Measurements from ENCODE around the gene DNAJA1. TPM values are rescaled to one million over a fixed set of nuclear protein-coding genes. Genes with fewer than 3 reads are reported as not detected.
A peak's percentile ranks its signal among the peaks of the same experiment; 100 is the strongest.

The DNAJA1 gene
- total and polyA plus RNA-seq, 7 experiments from 2014 or later = 66.8 to 204 (median 116) TPM

GRCh38 chr9:33014665-33015014 lies 10.4 kb upstream of the DNAJA1 start:
- H3K9me3 Mint-ChIP-seq = peaks cover 0 to 2% (median 0%) of the 10 kb centered on the region in 11 donors
- ATAC-seq (no peak), DNase-seq (no peak)
- no peak overlapping the region for H3K27ac ChIP-seq (ENCODE audit: low read depth, low read length)
- no peak overlapping the region for H3K4me3 ChIP-seq (ENCODE audit: low read length)
- H3K27ac Mint-ChIP-seq = peak overlapping the region in 1 of 9 donors; percentile 33
- H3K9me3 ChIP-seq (ENCODE audit: control insufficient read depth in 2 of 3, low read length in 3 of 3) = no peaks in the 10 kb centered on the region
- H3K4me1 ChIP-seq (ENCODE audit: control insufficient read depth in 2 of 2, insufficient read depth in 2 of 2, low read length in 2 of 2) = no peaks in the 10 kb centered on the region
- no peaks in the 10 kb centered on the region for H3K27me3 ChIP-seq (ENCODE audit: control insufficient read depth in 2 of 2, insufficient read depth in 2 of 2, low read length in 2 of 2)
- H3K4me3 Mint-ChIP-seq = no peak overlapping the region
- intact Hi-C loops (cut with micrococcal nuclease) = no loop called here
- H3K36me3 ChIP-seq (ENCODE audit: control insufficient read depth in 2 of 3, insufficient read depth in 3 of 3, low read length in 3 of 3) = no peaks in the 10 kb centered on the region
- peaks cover 0 to 12% (median 3%) of the 10 kb centered on the region in 5 donors for H3K36me3 Mint-ChIP-seq
- ChIA-PET CTCF (no interaction called here), POLR2A (interaction anchor here (1.5 kb wide), 1 partner anchor 10 kb away, joined by 5 read pairs; no protein-coding TSS in a partner anchor)
- H3K4me1 Mint-ChIP-seq = peaks cover 0 to 6% (median 0%) of the 10 kb centered on the region in 7 donors
- H3K27me3 Mint-ChIP-seq = no peaks in the 10 kb centered on the region

GRCh38 chr9:33017283-33018041 lies 7.6 kb upstream of the DNAJA1 start:
- no peak overlapping the region for H3K4me3 ChIP-seq (ENCODE audit: low read length)
- no peak overlapping the region for H3K4me3 Mint-ChIP-seq
- no peaks in the 10 kb centered on the region for H3K9me3 ChIP-seq (ENCODE audit: control insufficient read depth in 2 of 3, low read length in 3 of 3)
- POLR2A ChIA-PET = interaction anchor here (0.6 to 0.9 kb wide), 2 partner anchors 16 to 19 kb away, joined by 3 to 4 read pairs; partner anchors contain the start of gene APTX
- peaks cover 0 to 6% (median 3%) of the 10 kb centered on the region in 5 donors for H3K36me3 Mint-ChIP-seq
- DNase-seq (no peak), ATAC-seq (no peak)
- H3K27me3 Mint-ChIP-seq = no peaks in the 10 kb centered on the region
- H3K4me1 Mint-ChIP-seq = peaks cover 10 to 21% (median 19%) of the 10 kb centered on the region in 7 donors
- CTCF ChIA-PET = interaction anchor here (0.6 kb wide), 1 partner anchor 462 kb away, joined by 3 read pairs; no protein-coding TSS in a partner anchor
- intact Hi-C loops (cut with micrococcal nuclease) = no loop called here
- peaks cover 0 to 6% (median 0%) of the 10 kb centered on the region in 3 experiments for H3K36me3 ChIP-seq (ENCODE audit: control insufficient read depth in 2 of 3, insufficient read depth in 3 of 3, low read length in 3 of 3)
- no peaks in the 10 kb centered on the region for H3K9me3 Mint-ChIP-seq
- no peak overlapping the region for H3K27ac Mint-ChIP-seq
- H3K27ac ChIP-seq (ENCODE audit: low read depth, low read length) = no peak overlapping the region
- no peaks in the 10 kb centered on the region for H3K4me1 ChIP-seq (ENCODE audit: control insufficient read depth in 2 of 2, insufficient read depth in 2 of 2, low read length in 2 of 2)
- no peaks in the 10 kb centered on the region for H3K27me3 ChIP-seq (ENCODE audit: control insufficient read depth in 2 of 2, insufficient read depth in 2 of 2, low read length in 2 of 2)

GRCh38 chr9:33019797-33020196 lies 5.3 kb upstream of the DNAJA1 start:
- intact Hi-C loops (cut with micrococcal nuclease) = loop anchor here in 1 of 2 donors (10.0 kb wide), 1 partner anchor 1025 kb away; the partner anchor contains the start of gene UBAP2
- ATAC-seq (no peak), DNase-seq (no peak)
- peaks cover 24 to 42% (median 39%) of the 10 kb centered on the region in 7 donors for H3K4me1 Mint-ChIP-seq
- Histone ChIP-seq H3K9me3 (ENCODE audit: control insufficient read depth in 2 of 3, low read length in 3 of 3) (no peaks in the 10 kb centered on the region), H3K4me1 (ENCODE audit: control insufficient read depth in 2 of 2, insufficient read depth in 2 of 2, low read length in 2 of 2) (peaks cover 10 to 14% of the 10 kb centered on the region in 2 donors), H3K4me3 (ENCODE audit: low read length) (no peak overlapping the region), H3K27ac (ENCODE audit: low read depth, low read length) (no peak overlapping the region), H3K27me3 (ENCODE audit: control insufficient read depth in 2 of 2, insufficient read depth in 2 of 2, low read length in 2 of 2) (no peaks in the 10 kb centered on the region), H3K36me3 (ENCODE audit: control insufficient read depth in 2 of 3, insufficient read depth in 3 of 3, low read length in 3 of 3) (peaks cover 0 to 6% (median 0%) of the 10 kb centered on the region in 3 experiments)
- no peaks in the 10 kb centered on the region for H3K9me3 Mint-ChIP-seq
- H3K4me3 Mint-ChIP-seq = no peak overlapping the region
- H3K36me3 Mint-ChIP-seq = peaks cover 0 to 6% (median 3%) of the 10 kb centered on the region in 5 donors
- ChIA-PET CTCF (no interaction called here), POLR2A (no interaction called here)
- no peaks in the 10 kb centered on the region for H3K27me3 Mint-ChIP-seq
- H3K27ac Mint-ChIP-seq = peak overlapping the region in 2 of 9 donors; percentile 9 to 32

- DNase-seq (no peak), ATAC-seq (no peak)
- intact Hi-C loops (cut with micrococcal nuclease) = loop anchor here in 1 of 2 donors (10.0 kb wide), 1 partner anchor 1022 kb away; the partner anchor contains the start of gene UBAP2
- ChIA-PET POLR2A (no interaction called here), CTCF (no interaction called here)
- Histone ChIP-seq H3K4me3 (ENCODE audit: low read length) (no peak overlapping the region), H3K27ac (ENCODE audit: low read depth, low read length) (peak overlapping the region; percentile 27), H3K36me3 (ENCODE audit: control insufficient read depth in 2 of 3, insufficient read depth in 3 of 3, low read length in 3 of 3) (peaks cover 0 to 13% (median 0%) of the 10 kb centered on the region in 3 experiments), H3K9me3 (ENCODE audit: control insufficient read depth in 2 of 3, low read length in 3 of 3) (no peaks in the 10 kb centered on the region), H3K4me1 (ENCODE audit: control insufficient read depth in 2 of 2, insufficient read depth in 2 of 2, low read length in 2 of 2) (peaks cover 18 to 27% of the 10 kb centered on the region in 2 donors), H3K27me3 (ENCODE audit: control insufficient read depth in 2 of 2, insufficient read depth in 2 of 2, low read length in 2 of 2) (no peaks in the 10 kb centered on the region)
- peaks cover 38 to 56% (median 55%) of the 10 kb centered on the region in 7 donors for H3K4me1 Mint-ChIP-seq
- H3K27me3 Mint-ChIP-seq = no peaks in the 10 kb centered on the region
- peaks cover 0 to 2% (median 0%) of the 10 kb centered on the region in 11 donors for H3K9me3 Mint-ChIP-seq
- peaks cover 5 to 17% (median 9%) of the 10 kb centered on the region in 5 donors for H3K36me3 Mint-ChIP-seq
- H3K27ac Mint-ChIP-seq = peak overlapping the region in 3 of 9 donors; percentile 26 to 98 (median 42)
- H3K4me3 Mint-ChIP-seq = peak overlapping the region in 2 of 10 donors; percentile 10 to 26
These were observed 2.8 kb upstream of the DNAJA1 start for GRCh38 chr9:33022303-33022702.

- no peak overlapping the region for H3K27ac ChIP-seq (ENCODE audit: low read depth, low read length)
- peaks cover 0 to 18% (median 0%) of the 10 kb centered on the region in 3 experiments for H3K36me3 ChIP-seq (ENCODE audit: control insufficient read depth in 2 of 3, insufficient read depth in 3 of 3, low read length in 3 of 3)
- intact Hi-C loops (cut with micrococcal nuclease) = loop anchor here in 1 of 2 donors (10.0 kb wide), 1 partner anchor 1022 kb away; the partner anchor contains the start of gene UBAP2
- no peak overlapping the region for H3K4me3 ChIP-seq (ENCODE audit: low read length)
- Mint-ChIP-seq H3K4me1 (peaks cover 38 to 61% (median 56%) of the 10 kb centered on the region in 7 donors), H3K27ac (peak overlapping the region in 4 of 9 donors; percentile 18 to 98 (median 28)), H3K4me3 (peak overlapping the region in 4 of 10 donors; percentile 10 to 94 (median 42)), H3K27me3 (no peaks in the 10 kb centered on the region), H3K36me3 (peaks cover 5 to 17% (median 9%) of the 10 kb centered on the region in 5 donors), H3K9me3 (peaks cover 0 to 2% (median 0%) of the 10 kb centered on the region in 11 donors)
- ATAC-seq (no peak), DNase-seq (no peak)
- ChIA-PET CTCF (no interaction called here), POLR2A (no interaction called here)
- H3K27me3 ChIP-seq (ENCODE audit: control insufficient read depth in 2 of 2, insufficient read depth in 2 of 2, low read length in 2 of 2) = no peaks in the 10 kb centered on the region
- peaks cover 22 to 32% of the 10 kb centered on the region in 2 donors for H3K4me1 ChIP-seq (ENCODE audit: control insufficient read depth in 2 of 2, insufficient read depth in 2 of 2, low read length in 2 of 2)
- no peaks in the 10 kb centered on the region for H3K9me3 ChIP-seq (ENCODE audit: control insufficient read depth in 2 of 3, low read length in 3 of 3)
These were observed 2.3 kb upstream of the DNAJA1 start for GRCh38 chr9:33022755-33023154.

GRCh38 chr9:33023661-33024060 lies 1.4 kb upstream of the DNAJA1 start:
- peaks cover 0 to 2% (median 0%) of the 10 kb centered on the region in 11 donors for H3K9me3 Mint-ChIP-seq

More at GRCh38 chr9:33023661-33024060, 1.4 kb upstream of the DNAJA1 start:
- peak overlapping the region; percentile 91 to 99 (median 96) for H3K4me3 Mint-ChIP-seq
- CTCF ChIA-PET = no interaction called here
- Histone ChIP-seq H3K27me3 (ENCODE audit: control insufficient read depth in 2 of 2, insufficient read depth in 2 of 2, low read length in 2 of 2) (no peaks in the 10 kb centered on the region), H3K4me1 (ENCODE audit: control insufficient read depth in 2 of 2, insufficient read depth in 2 of 2, low read length in 2 of 2) (peaks cover 32 to 41% of the 10 kb centered on the region in 2 donors), H3K4me3 (ENCODE audit: low read length) (peak overlapping the region; percentile 98), H3K27ac (ENCODE audit: low read depth, low read length) (peak overlapping the region; percentile 100), H3K36me3 (ENCODE audit: control insufficient read depth in 2 of 3, insufficient read depth in 3 of 3, low read length in 3 of 3) (peaks cover 0 to 19% (median 3%) of the 10 kb centered on the region in 3 experiments), H3K9me3 (ENCODE audit: control insufficient read depth in 2 of 3, low read length in 3 of 3) (no peaks in the 10 kb centered on the region)
- peak overlapping the region; percentile 54 to 98 (median 93) for H3K27ac Mint-ChIP-seq
- ATAC-seq (no peak), DNase-seq (no peak)
- peaks cover 41 to 70% (median 65%) of the 10 kb centered on the region in 7 donors for H3K4me1 Mint-ChIP-seq
- peaks cover 5 to 21% (median 10%) of the 10 kb centered on the region in 5 donors for H3K36me3 Mint-ChIP-seq
- H3K27me3 Mint-ChIP-seq = no peaks in the 10 kb centered on the region
- POLR2A ChIA-PET = interaction anchor here (0.6 to 1.2 kb wide), 2 partner anchors 9 to 414 kb away, joined by 4 to 5 read pairs; no protein-coding TSS in a partner anchor
- intact Hi-C loops (cut with micrococcal nuclease) = loop anchor here (2.0 to 10.0 kb wide), 3 partner anchors 143 to 1355 kb away; partner anchors contain the start of genes B4GALT1 (in 1 of the 2) and UBAP2 (in 1 of the 2)

Measured in naive thymus-derived CD4-positive, alpha-beta T cell (primary cell).